Mucosa of stomach (tissue), 1 donor: Measurements from ENCODE around the gene TSHZ2.

Experiments
- H3K27me3 ChIP-seq: one replicate; pipeline ENCODE4 v1.7.0; 2013; ENCODE audit warnings: mild to moderate bottlenecking, low read length; ENCODE audit not compliant: control insufficient read depth, insufficient read depth
- H3K36me3 ChIP-seq: one replicate; pipeline ENCODE4 v1.7.0; 2013; ENCODE audit warnings: low read length; ENCODE audit not compliant: control insufficient read depth, insufficient read depth
- H3K4me1 ChIP-seq: one replicate; pipeline ENCODE4 v1.7.0; 2013; ENCODE audit warnings: mild to moderate bottlenecking, low read length; ENCODE audit not compliant: control insufficient read depth, insufficient read depth
- H3K4me3 ChIP-seq: one replicate; pipeline ENCODE4 v1.7.0; 2013; ENCODE audit warnings: low read length
- H3K9ac ChIP-seq: one replicate; pipeline ENCODE4 v1.7.0; 2013; ENCODE audit warnings: mild to moderate bottlenecking, low read length, moderate library complexity
- H3K9me3 ChIP-seq: one replicate; pipeline ENCODE4 v1.7.0; 2013; ENCODE audit warnings: mild to moderate bottlenecking, low read length, moderate library complexity; ENCODE audit not compliant: control insufficient read depth
- donor health status: Pancreatic carcinoma.

The TSHZ2 gene

GRCh38 chr20:52987295-52987694 lies 15.1 kb downstream of the TSHZ2 start:
- Histone ChIP-seq H3K4me3 (no peak overlapping the region), H3K9ac (no peak overlapping the region), H3K4me1 (no peaks in the 10 kb centered on the region), H3K36me3 (no peaks in the 10 kb centered on the region), H3K9me3 (no peaks in the 10 kb centered on the region), H3K27me3 (no peaks in the 10 kb centered on the region)

GRCh38 chr20:52991830-52992229 lies 19.7 kb downstream of the TSHZ2 start:
- Histone ChIP-seq H3K9me3 (no peaks in the 10 kb centered on the region), H3K27me3 (no peaks in the 10 kb centered on the region), H3K36me3 (no peaks in the 10 kb centered on the region), H3K9ac (no peak overlapping the region), H3K4me1 (no peaks in the 10 kb centered on the region), H3K4me3 (no peak overlapping the region)

DNA sequence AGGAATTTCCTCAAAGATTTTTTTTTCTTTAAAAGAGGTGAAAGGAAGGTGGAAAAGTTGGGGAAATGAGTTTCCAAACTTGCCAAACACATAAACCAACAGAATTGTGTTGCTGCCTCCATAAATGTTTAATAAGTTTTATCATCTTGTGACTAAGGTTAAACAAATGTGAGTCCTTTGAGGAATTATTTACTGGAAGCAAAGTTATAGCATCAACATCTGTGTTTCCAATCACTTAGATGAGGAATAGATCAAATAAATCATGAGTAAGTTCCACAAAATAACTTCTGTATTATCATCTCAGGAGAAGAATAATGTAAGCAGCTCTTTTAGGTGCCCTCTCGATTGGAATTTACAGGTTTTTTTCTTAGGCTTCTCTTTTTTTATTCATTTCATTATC lies 20.5 kb downstream of the TSHZ2 start:
- H3K27me3 ChIP-seq = no peaks in the 10 kb centered on the region
- H3K9ac ChIP-seq = no peak overlapping the region
- H3K36me3 ChIP-seq = no peaks in the 10 kb centered on the region
- no peaks in the 10 kb centered on the region for H3K4me1 ChIP-seq
- no peak overlapping the region for H3K4me3 ChIP-seq
- H3K9me3 ChIP-seq = no peaks in the 10 kb centered on the region

- Histone ChIP-seq H3K36me3 (no peaks in the 10 kb centered on the region), H3K4me1 (no peaks in the 10 kb centered on the region), H3K9me3 (no peaks in the 10 kb centered on the region), H3K4me3 (no peak overlapping the region), H3K27me3 (no peaks in the 10 kb centered on the region), H3K9ac (no peak overlapping the region)
Measured at GRCh38 chr20:52993076-52993475, 20.9 kb downstream of the TSHZ2 start.

- H3K4me1 ChIP-seq = no peaks in the 10 kb centered on the region
- no peaks in the 10 kb centered on the region for H3K27me3 ChIP-seq
- H3K9ac ChIP-seq = no peak overlapping the region
- no peak overlapping the region for H3K4me3 ChIP-seq
- H3K36me3 ChIP-seq = no peaks in the 10 kb centered on the region
- no peaks in the 10 kb centered on the region for H3K9me3 ChIP-seq
Measured at GRCh38 chr20:52994184-52994970, 22.2 kb downstream of the TSHZ2 start.

DNA sequence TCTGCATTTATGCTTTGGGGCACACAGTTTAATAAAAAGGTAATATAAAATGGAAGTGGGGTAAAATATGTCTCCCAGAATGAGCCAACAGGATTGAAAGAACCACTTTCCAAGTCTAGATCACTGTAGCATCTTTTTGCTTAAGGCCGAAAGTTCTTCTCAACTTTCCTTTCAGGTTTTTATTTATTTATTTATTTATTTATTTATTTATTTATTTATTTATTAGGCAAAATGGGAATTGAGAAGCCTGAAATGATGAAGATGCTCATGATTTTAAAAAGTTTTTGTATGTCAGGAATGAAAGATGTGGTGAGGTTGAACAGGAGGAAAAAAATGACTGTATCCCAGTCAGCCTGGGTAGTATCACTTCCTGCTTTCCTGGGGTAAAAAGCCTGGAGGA lies 24.0 kb downstream of the TSHZ2 start:
- Histone ChIP-seq H3K36me3 (no peaks in the 10 kb centered on the region), H3K9me3 (no peaks in the 10 kb centered on the region), H3K4me3 (no peak overlapping the region), H3K4me1 (no peaks in the 10 kb centered on the region), H3K27me3 (no peaks in the 10 kb centered on the region), H3K9ac (no peak overlapping the region)

GRCh38 chr20:52996658-52997057 lies 24.5 kb downstream of the TSHZ2 start:
- no peaks in the 10 kb centered on the region for H3K36me3 ChIP-seq
- no peaks in the 10 kb centered on the region for H3K4me1 ChIP-seq
- H3K9me3 ChIP-seq = no peaks in the 10 kb centered on the region
- no peak overlapping the region for H3K4me3 ChIP-seq
- H3K27me3 ChIP-seq = no peaks in the 10 kb centered on the region
- H3K9ac ChIP-seq = no peak overlapping the region

GRCh38 chr20:52998268-52998667 lies 26.1 kb downstream of the TSHZ2 start:
- Histone ChIP-seq H3K4me1 (no peaks in the 10 kb centered on the region), H3K9ac (no peak overlapping the region), H3K27me3 (no peaks in the 10 kb centered on the region), H3K9me3 (no peaks in the 10 kb centered on the region), H3K36me3 (no peaks in the 10 kb centered on the region), H3K4me3 (no peak overlapping the region)

DNA sequence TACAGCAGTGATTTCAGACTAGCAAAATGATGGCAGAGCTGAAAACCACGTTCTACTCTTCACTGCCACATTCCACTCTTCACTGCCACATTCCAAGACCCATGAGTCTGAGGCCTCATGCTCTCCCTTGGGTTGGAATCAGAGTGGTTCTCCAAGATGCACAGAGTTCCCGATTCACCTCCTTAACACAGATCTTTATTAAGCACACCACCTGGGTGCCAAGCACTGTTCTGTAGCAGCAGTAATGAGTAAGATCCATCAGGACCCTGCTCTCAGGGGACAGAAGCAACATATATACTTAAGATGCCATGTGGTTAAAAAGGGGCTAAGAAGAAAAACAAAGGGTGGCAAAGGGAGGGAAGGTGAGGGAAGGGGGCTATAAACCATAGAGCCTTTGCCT lies 26.9 kb downstream of the TSHZ2 start:
- no peaks in the 10 kb centered on the region for H3K36me3 ChIP-seq
- H3K4me3 ChIP-seq = no peak overlapping the region
- no peaks in the 10 kb centered on the region for H3K4me1 ChIP-seq
- H3K27me3 ChIP-seq = no peaks in the 10 kb centered on the region
- H3K9ac ChIP-seq = no peak overlapping the region
- H3K9me3 ChIP-seq = no peaks in the 10 kb centered on the region

GRCh38 chr20:53001498-53002301 lies 29.5 kb downstream of the TSHZ2 start:
- Histone ChIP-seq H3K9me3 (no peaks in the 10 kb centered on the region), H3K9ac (no peak overlapping the region), H3K4me1 (no peaks in the 10 kb centered on the region), H3K4me3 (no peak overlapping the region), H3K36me3 (no peaks in the 10 kb centered on the region), H3K27me3 (no peaks in the 10 kb centered on the region)

DNA sequence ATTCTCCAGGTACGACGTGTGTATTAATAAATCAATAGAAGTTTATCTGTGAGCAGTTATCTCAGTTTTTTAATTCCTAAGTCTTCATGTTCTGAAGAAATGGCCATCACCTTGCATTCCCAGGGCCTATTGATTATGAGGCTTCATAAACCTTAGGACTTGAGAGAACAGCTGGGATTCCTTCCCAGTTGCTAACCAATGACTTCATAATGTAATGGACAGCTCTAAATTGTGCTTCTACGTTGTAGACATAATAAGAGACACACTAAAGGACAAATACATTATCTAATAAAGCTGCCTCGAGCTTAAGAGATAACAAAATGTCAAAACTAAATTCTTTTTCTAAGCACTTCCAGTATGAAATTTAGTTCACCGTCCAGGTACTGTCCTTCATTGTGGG lies 30.6 kb downstream of the TSHZ2 start:
- no peak overlapping the region for H3K9ac ChIP-seq
- no peaks in the 10 kb centered on the region for H3K36me3 ChIP-seq
- no peaks in the 10 kb centered on the region for H3K27me3 ChIP-seq
- H3K9me3 ChIP-seq = no peaks in the 10 kb centered on the region
- H3K4me3 ChIP-seq = no peak overlapping the region
- H3K4me1 ChIP-seq = no peaks in the 10 kb centered on the region

DNA sequence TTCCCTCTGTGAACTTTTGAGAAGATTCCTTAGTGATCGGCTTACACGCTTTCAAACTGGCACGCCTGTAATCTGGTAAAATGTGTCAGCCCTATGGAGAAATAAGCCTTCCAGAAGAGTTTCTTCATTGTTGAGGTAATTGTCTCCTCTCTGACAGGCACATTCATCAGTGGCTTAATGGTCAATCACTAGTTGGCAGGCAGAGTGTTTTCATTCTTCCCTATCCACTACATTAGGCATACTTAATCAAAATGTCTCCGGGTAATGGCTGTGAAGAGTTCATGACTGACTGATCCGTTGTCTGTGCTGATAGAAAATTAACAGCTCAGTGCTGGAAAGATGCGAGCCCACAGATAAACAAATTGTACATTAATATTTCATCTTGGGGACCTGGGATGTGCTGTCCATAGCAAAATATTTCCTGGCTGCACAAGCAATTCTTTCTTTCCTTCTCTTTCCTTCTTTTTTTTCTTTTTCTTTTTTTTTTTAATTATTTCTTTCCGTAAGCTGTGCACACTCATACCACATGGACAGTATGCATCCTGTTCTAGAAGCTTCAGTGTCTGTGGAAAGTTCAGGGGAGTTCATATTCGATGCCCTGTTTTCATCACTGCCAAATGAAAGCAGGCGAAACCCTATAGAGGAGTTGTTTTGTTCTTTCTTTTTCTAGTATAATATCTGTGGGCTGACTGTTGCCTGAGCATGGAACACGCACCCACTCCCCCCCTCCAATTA lies 31.4 kb downstream of the TSHZ2 start:
- no peaks in the 10 kb centered on the region for H3K4me1 ChIP-seq
- no peak overlapping the region for H3K4me3 ChIP-seq
- no peaks in the 10 kb centered on the region for H3K27me3 ChIP-seq
- H3K9me3 ChIP-seq = no peaks in the 10 kb centered on the region
- no peaks in the 10 kb centered on the region for H3K36me3 ChIP-seq
- no peak overlapping the region for H3K9ac ChIP-seq
